SU-DHL-6 (cell line): ENCODE measurements around the gene RNFT1.
"Not testable (repeated sequence)": the region's sequence is repeated elsewhere in the genome, so short reads cannot be mapped to it uniquely, and the experiment has no call there.

Experiments used
- H2AFZ ChIP-seq: fragments of 200-600 bp; sonication (generic); 2 replicates; pipeline ENCODE4 v1.6.1; 2014; ENCODE audit warnings: low read depth, mild to moderate bottlenecking, moderate library complexity, mixed read lengths, antibody characterized with exemption, low read length; ENCODE audit not compliant: severe bottlenecking
- H3F3A ChIP-seq: fragments of 200-600 bp; shearing (Covaris generic); 2 replicates; pipeline ENCODE4 v1.6.0; 2016; ENCODE audit warnings: antibody characterized with exemption, mild to moderate bottlenecking; ENCODE audit not compliant: insufficient read depth
- H3K27ac ChIP-seq: fragments of 200-600 bp; sonication (generic); 2 replicates; pipeline ENCODE4 v1.5.1; 2016; ENCODE audit warnings: low read depth, mild to moderate bottlenecking, low read length, moderate library complexity, mixed read lengths
- H3K27me3 ChIP-seq: fragments of 200-600 bp; sonication (generic), shearing (Covaris generic); 2 replicates; pipeline ENCODE4 v1.6.0; 2014; ENCODE audit warnings: mild to moderate bottlenecking, low read length
- H3K36me3 ChIP-seq: fragments of 200-600 bp; sonication (generic); 2 replicates; pipeline ENCODE4 v1.6.1; 2014; ENCODE audit warnings: mild to moderate bottlenecking, low read length, mixed read lengths
- H3K4me2 ChIP-seq: fragments of 300-600, 200-600 bp; shearing (Covaris generic), sonication (generic); 2 replicates; pipeline ENCODE4 v1.6.0; 2014; ENCODE audit warnings: low read length, low read depth, mild to moderate bottlenecking; ENCODE audit not compliant: poor library complexity, severe bottlenecking
- H3K4me3 ChIP-seq: fragments of 200-600 bp; sonication (generic); 2 replicates; pipeline ENCODE4 v1.5.1; 2014; ENCODE audit warnings: antibody characterized with exemption, low read length, mild to moderate bottlenecking, mixed read lengths; ENCODE audit not compliant: insufficient read depth, poor library complexity, severe bottlenecking
- H3K79me2 ChIP-seq: fragments of 200-600 bp; sonication (generic); 2 replicates; pipeline ENCODE4 v1.6.1; 2014; ENCODE audit warnings: mild to moderate bottlenecking, low read length, moderate library complexity; ENCODE audit not compliant: insufficient read depth
- H3K9ac ChIP-seq: fragments of 200-600 bp; sonication (generic); 2 replicates; pipeline ENCODE4 v1.7.0; 2014; ENCODE audit warnings: mild to moderate bottlenecking, low read length
- H3K9me2 ChIP-seq: fragments of 200-600 bp; sonication (generic); replicated peaks from 2 replicates; pipeline ENCODE4 v1.6.1; 2014; ENCODE audit warnings: low read length; ENCODE audit not compliant: insufficient read depth
- H3K9me3 ChIP-seq: fragments of 200-600 bp; sonication (generic); 2 replicates; pipeline ENCODE4 v1.6.1; 2014; ENCODE audit warnings: low read length, mixed read lengths; ENCODE audit not compliant: insufficient read depth
- H4K20me1 ChIP-seq: fragments of 200-600 bp; sonication (generic); 2 replicates; pipeline ENCODE4 v1.6.1; 2014; ENCODE audit warnings: low read depth, mild to moderate bottlenecking, antibody characterized with exemption, low read length, moderate library complexity, mixed read lengths
- EZH2phosphoT487 ChIP-seq: fragments of 200-600 bp; sonication (generic), shearing (Covaris generic); conservative IDR thresholded peaks from 2 replicates; pipeline ENCODE4 v1.6.1; 2018; ENCODE audit warnings: mild to moderate bottlenecking, antibody characterized with exemption, low read length, moderate library complexity, mixed read lengths
- TF ChIP-seq, protein P1 (sequence below): fragments of 200-600 bp; sonication (generic); IDR thresholded peaks from one replicate; pipeline ENCODE4 v1.5.1; 2017; ENCODE audit warnings: antibody characterized with exemption, mild to moderate bottlenecking, low read length, moderate library complexity; ENCODE audit not compliant: insufficient read depth, poor library complexity, severe bottlenecking

RNFT1 gene

DNA sequence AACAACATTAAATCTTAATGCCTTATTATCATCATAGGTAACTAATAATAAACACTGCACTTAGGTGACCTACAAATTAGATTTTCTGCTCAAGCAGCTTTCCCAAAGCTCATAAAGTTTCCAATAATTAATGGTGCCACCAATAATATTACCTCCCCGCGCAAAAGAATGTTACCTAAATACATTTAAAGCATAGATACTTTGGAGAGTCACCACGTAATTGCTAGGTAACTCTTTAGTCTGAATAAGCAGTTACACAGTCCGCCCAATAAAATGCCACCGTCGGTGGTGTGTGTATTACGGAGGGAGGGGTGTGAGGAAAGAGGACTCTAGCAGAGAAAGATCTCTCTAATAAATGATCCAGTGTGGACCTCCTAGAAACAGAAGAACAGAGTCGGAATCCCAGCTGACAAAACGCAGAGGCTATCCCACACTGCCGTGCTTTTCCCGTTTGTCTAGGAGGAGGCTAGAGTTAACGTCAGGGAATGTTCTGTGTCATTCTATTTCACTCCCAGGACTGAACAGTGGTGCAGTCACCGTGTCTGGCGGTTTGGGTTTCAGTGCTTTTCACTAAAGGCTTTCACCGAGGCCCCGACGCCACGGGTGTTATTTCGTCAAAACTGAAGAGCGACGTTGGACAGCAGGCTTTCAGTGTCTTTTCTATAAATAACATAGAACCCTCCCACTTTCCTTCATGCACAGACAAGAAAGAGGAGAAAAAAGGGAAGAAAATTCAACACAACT, 630 bp downstream of the RNFT1 start:
- Histone ChIP-seq H3K79me2 (peaks cover 15% of the 10 kb centered on the region), H3K27ac (peak overlapping the region; percentile 55), H2AFZ (peak overlapping the region; percentile 94), H3K36me3 (peaks cover 10% of the 10 kb centered on the region; the same call in 1 of the 2 replicates), H3K27me3 (no peaks in the 10 kb centered on the region), H3K4me3 (peak overlapping the region; percentile 80), H3F3A (no peaks in the 10 kb centered on the region), H3K4me2 (peak overlapping the region; percentile 83), H3K9ac (peak overlapping the region; percentile 72), H4K20me1 (no peaks in the 10 kb centered on the region), H3K9me2 (no peaks in the 10 kb centered on the region), H3K9me3 (no peaks in the 10 kb centered on the region)
- TF ChIP-seq, protein P1, sequence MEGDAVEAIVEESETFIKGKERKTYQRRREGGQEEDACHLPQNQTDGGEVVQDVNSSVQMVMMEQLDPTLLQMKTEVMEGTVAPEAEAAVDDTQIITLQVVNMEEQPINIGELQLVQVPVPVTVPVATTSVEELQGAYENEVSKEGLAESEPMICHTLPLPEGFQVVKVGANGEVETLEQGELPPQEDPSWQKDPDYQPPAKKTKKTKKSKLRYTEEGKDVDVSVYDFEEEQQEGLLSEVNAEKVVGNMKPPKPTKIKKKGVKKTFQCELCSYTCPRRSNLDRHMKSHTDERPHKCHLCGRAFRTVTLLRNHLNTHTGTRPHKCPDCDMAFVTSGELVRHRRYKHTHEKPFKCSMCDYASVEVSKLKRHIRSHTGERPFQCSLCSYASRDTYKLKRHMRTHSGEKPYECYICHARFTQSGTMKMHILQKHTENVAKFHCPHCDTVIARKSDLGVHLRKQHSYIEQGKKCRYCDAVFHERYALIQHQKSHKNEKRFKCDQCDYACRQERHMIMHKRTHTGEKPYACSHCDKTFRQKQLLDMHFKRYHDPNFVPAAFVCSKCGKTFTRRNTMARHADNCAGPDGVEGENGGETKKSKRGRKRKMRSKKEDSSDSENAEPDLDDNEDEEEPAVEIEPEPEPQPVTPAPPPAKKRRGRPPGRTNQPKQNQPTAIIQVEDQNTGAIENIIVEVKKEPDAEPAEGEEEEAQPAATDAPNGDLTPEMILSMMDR: no peak
- no peak for TF ChIP-seq EZH2phosphoT487

DNA sequence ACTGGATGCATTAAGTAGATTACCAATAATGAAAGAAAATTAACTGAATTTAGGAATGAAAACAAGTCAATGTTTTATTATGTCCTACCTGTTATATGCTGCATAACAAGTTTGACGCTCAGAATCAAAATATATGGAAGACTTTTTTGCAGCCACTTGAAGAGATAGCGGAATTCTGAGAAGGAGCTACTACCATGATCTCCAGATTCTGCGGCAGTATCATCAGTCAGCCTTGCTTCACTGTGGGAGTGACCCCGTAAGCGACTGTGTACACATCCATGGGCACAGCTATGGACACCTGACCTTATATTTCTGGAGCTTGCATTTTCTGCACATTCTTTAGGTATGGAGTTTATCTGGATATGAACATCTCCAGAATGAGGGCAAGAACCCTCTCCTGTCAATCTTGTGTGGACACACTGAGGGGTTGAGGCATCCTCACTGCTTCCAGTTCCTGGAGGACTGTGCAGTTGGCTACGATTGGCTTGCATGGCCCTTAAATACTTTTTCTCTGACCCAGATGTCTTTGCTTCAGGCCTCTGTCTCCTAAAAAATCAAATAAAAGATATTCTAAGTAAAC, 1.7 kb downstream of the RNFT1 start:
- no peaks in the 10 kb centered on the region for H4K20me1 ChIP-seq
- no peak overlapping the region for H3K4me3 ChIP-seq
- TF ChIP-seq, protein P1: no peak
- no peak for TF ChIP-seq EZH2phosphoT487
- 0 out of 2 replicates have a peak overlapping the region, but pooled peaks have one; percentile 72 for H3K9ac ChIP-seq
- H3K27me3 ChIP-seq: no peaks in the 10 kb centered on the region
- no peak overlapping the region for H2AFZ ChIP-seq
- peaks cover 15% of the 10 kb centered on the region for H3K79me2 ChIP-seq
- H3K9me3 ChIP-seq: no peaks in the 10 kb centered on the region
- no peaks in the 10 kb centered on the region for H3F3A ChIP-seq
- no peaks in the 10 kb centered on the region for H3K9me2 ChIP-seq
- peak overlapping the region; percentile 83 for H3K4me2 ChIP-seq
- H3K27ac ChIP-seq: no peak overlapping the region
- peaks cover 11% of the 10 kb centered on the region; the same call in 1 of the 2 replicates for H3K36me3 ChIP-seq

DNA sequence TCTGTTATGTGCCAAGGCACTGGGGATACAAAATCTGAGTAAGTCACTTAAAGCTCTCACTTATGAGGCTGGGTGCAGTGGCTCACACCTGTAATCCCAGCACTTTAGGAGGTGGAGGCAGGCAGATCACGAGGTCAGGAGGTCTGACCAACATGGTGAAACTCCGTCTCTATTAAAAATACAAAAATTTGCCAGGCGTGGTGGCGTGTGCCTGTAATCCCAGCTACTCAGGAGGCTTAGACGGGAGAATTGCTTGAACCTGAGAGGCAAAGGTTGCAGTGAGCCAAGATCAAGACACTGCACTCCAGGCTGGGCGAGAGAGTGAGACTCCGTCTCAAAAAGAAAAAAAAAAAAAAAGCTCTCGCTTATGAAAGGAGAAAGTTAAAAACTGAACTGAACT, 5.0 kb downstream of the RNFT1 start:
- Histone ChIP-seq H3K79me2 (peaks cover 15% of the 10 kb centered on the region), H3K36me3 (peaks cover 30% of the 10 kb centered on the region; the same call in 1 of the 2 replicates)
- H3K4me2 ChIP-seq, H3K27ac ChIP-seq, H3F3A ChIP-seq, H3K27me3 ChIP-seq, H3K9me3 ChIP-seq, H3K4me3 ChIP-seq, H2AFZ ChIP-seq, H4K20me1 ChIP-seq, H3K9me2 ChIP-seq, H3K9ac ChIP-seq: not testable (repeated sequence)

DNA sequence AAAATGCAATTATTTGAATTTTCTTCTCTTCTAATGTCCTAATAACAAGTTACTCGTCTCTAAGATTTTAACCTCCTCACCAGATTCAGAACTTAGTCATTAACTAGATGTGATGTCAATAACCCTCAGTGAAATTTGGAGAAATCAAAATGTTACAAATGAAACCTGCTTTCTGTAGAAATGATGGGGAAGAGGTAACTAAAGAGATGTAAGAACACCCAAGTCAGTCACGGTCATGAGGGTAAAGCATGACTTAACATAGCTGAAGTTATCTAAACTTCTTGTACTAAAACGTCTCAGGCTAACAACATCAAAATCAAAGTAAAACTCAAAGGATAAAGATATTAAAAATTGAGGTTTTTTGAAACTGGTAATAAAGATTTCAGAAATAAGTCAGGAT, 9.7 kb downstream of the RNFT1 start:
- Histone ChIP-seq H3K36me3 (peaks cover 35% of the 10 kb centered on the region; the same call in 1 of the 2 replicates), H3K4me3 (no peak overlapping the region), H3K4me2 (no peak overlapping the region), H3K9me3 (no peaks in the 10 kb centered on the region), H3F3A (peaks cover 4% of the 10 kb centered on the region; the same call in 1 of the 2 replicates), H3K27me3 (no peaks in the 10 kb centered on the region), H3K27ac (no peak overlapping the region), H3K79me2 (no peaks in the 10 kb centered on the region; the same call in 1 of the 2 replicates), H2AFZ (no peak overlapping the region), H4K20me1 (no peaks in the 10 kb centered on the region), H3K9ac (no peak overlapping the region), H3K9me2 (no peaks in the 10 kb centered on the region)
- no peak for TF ChIP-seq EZH2phosphoT487
- TF ChIP-seq, protein P1: no peak
